ENCODE results near the gene KCTD12. TPM values are rescaled to one million over a fixed set of nuclear protein-coding genes. Genes with fewer than 3 reads are reported as not detected.

The KCTD12 gene
- total and polyA plus RNA-seq, 2 donors (not counting 3 experiments of a cell fraction or from before 2014, with no cell fraction given), result 95.9 to 116 TPM

- dilution Hi-C loops (cut with MboI; ENCODE audit: extremely low pct_ligation_motif_present, low sequenced_read_pairs) (no loop called here), intact Hi-C loops (cut with micrococcal nuclease) (no loop called here)
- Histone ChIP-seq H3K4me1 (ENCODE audit: control insufficient read depth, extremely low read depth, insufficient read depth, low read length) (peaks cover 27% of the 10 kb centered on the region), H3K4me3 (replicated peaks in 1 of 3; ENCODE audit: insufficient read depth in 1 of 3, low read depth in 1 of 3, low read length in 3 of 3) (no peak overlapping the region), H3K4me2 (ENCODE audit: insufficient read depth, low read length) (no peak overlapping the region), H3K27me3 (ENCODE audit: control insufficient read depth in 2 of 2, insufficient read depth in 2 of 2, low read length in 2 of 2) (no peaks in the 10 kb centered on the region), H3K36me3 (ENCODE audit: control insufficient read depth in 2 of 2, extremely low read depth in 1 of 2, insufficient read depth in 2 of 2, low read length in 2 of 2) (no peaks in the 10 kb centered on the region), H3K9ac (replicated peaks; ENCODE audit: extremely low read depth, insufficient read depth, low read length) (no peak overlapping the region), H3K9me1 (replicated peaks; ENCODE audit: control insufficient read depth, extremely low read depth, insufficient read depth, low read length) (no peaks in the 10 kb centered on the region), H4K20me1 (replicated peaks; ENCODE audit: control insufficient read depth, extremely low read depth, insufficient read depth, low read length) (no peaks in the 10 kb centered on the region), H2AFZ (ENCODE audit: low read depth, low read length) (no peak overlapping the region), H3K9me3 (replicated peaks; ENCODE audit: control insufficient read depth, insufficient read depth, low read length) (no peaks in the 10 kb centered on the region), H3K79me2 (ENCODE audit: control insufficient read depth, insufficient read depth, low read length) (no peaks in the 10 kb centered on the region), H3K27ac (ENCODE audit: insufficient read depth, low read depth, low read length) (no peak overlapping the region)
- TF ChIP-seq EZH2 (IDR thresholded peaks at IDR 0.05; ENCODE audit: borderline replicate concordance, low read depth, low read length, severe bottlenecking) (no peak), POLR2A (IDR thresholded peaks at IDR 0.05; ENCODE audit: low read depth, low read length) (no peak), MAX (IDR thresholded peaks at IDR 0.05; ENCODE audit: insufficient read depth, insufficient read length) (no peak), CTCF (IDR thresholded peaks at IDR 0.05; ENCODE audit: extremely low read depth in 1 of 2, insufficient read depth in 1 of 2, low read depth in 1 of 2, low read length in 2 of 2) (no peak), JUN (IDR thresholded peaks at IDR 0.05; ENCODE audit: borderline replicate concordance, insufficient read depth, insufficient read length, low read depth) (no peak), FOS (IDR thresholded peaks at IDR 0.05; ENCODE audit: borderline replicate concordance, insufficient read depth, low read length) (no peak), MYC (IDR thresholded peaks at IDR 0.05; ENCODE audit: low read depth, low read length) (no peak), POLR2AphosphoS5 (IDR thresholded peaks at IDR 0.05; ENCODE audit: insufficient read depth, low read depth, low read length) (no peak), GATA2 (IDR thresholded peaks at IDR 0.05; ENCODE audit: insufficient read depth, insufficient read length, low read depth, low read length) (no peak)
- ChIA-PET POLR2A (interaction anchor here (0.6 kb wide), 1 partner anchor 25 kb away, joined by 7 read pairs; no protein-coding TSS in a partner anchor), CTCF (no interaction called here)
- no TSS peak for BruUV-seq (replicated peaks)
- FAIRE-seq (no peak), DNase-seq (ENCODE audit: low read depth, low spot score) (peak; percentile 14)
These were observed 24.3 kb downstream of the KCTD12 start for GRCh38 chr13:76861859-76862258.

Data from endothelial cell of umbilical vein (primary cell).